Mesothelial cell of epicardium (in vitro differentiated cells): ENCODE results near the gene FGF14. TPM values are rescaled to one million over a fixed set of nuclear protein-coding genes. Genes with fewer than 3 reads are reported as not detected.

Experiments used
- DNase-seq, 2 experiments: peaks; one replicate each; pipeline ENCODE4 v3.0.0; 2021; ENCODE audit warnings: low spot score in 2 of 2; ENCODE audit not compliant: unreplicated experiment in 2 of 2
- H3K27ac Mint-ChIP-seq: 2 replicates; pipeline ENCODE4 v1.8.0; 2021; ENCODE audit warnings: mixed read lengths
- H3K27me3 Mint-ChIP-seq: 2 replicates; pipeline ENCODE4 v1.8.0; 2021; ENCODE audit warnings: low read depth, mixed read lengths
- H3K36me3 Mint-ChIP-seq: 2 replicates; pipeline ENCODE4 v1.8.0; 2021; ENCODE audit warnings: mixed read lengths
- H3K4me1 Mint-ChIP-seq: 2 replicates; pipeline ENCODE4 v1.8.0; 2021; ENCODE audit warnings: mixed read lengths
- H3K4me3 Mint-ChIP-seq: 2 replicates; pipeline ENCODE4 v1.8.0; 2021; ENCODE audit warnings: mild to moderate bottlenecking, moderate library complexity, mixed read lengths
- H3K9me3 Mint-ChIP-seq: 2 replicates; pipeline ENCODE4 v1.8.0; 2021; ENCODE audit warnings: mixed read lengths
- total RNA-seq: library from RNA; stranded (reverse); gene quantifications from 3 replicates; pipeline ENCODE4 v1.2.1, GENCODE V29; 2021
- TF ChIP-seq, protein P1 (sequence below): fragments of 200-600 bp; sonication (generic); IDR thresholded peaks from one replicate; pipeline ENCODE4 v1.5.0; 2021; ENCODE audit warnings: antibody characterized with exemption; ENCODE audit not compliant: unreplicated experiment

The FGF14 gene
- total RNA-seq, 1 donor from 2014 or later, result 0.02 TPM

DNA sequence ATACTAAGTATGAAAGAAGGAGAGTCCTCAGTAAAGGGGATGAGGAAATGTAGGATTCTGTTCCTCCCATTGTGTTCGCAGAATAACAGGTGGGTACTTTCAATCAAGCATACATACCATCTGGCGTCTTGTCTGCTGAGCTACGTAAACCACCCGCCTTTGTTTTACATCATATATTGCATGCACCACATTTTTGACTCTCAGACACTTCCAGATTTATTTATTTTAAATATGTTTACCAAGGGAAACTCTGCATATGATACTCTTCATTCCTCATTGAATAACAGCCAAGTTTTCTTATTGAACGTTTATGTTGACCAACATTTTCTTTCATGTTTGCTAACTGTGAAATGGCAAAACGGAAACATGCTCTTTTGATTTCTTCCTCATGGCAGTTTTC lies 174.1 kb downstream of the FGF14 start:
- Mint-ChIP-seq H3K4me1 (no peaks in the 10 kb centered on the region), H3K27me3 (peaks cover 26% of the 10 kb centered on the region), H3K4me3 (no peak overlapping the region), H3K9me3 (no peaks in the 10 kb centered on the region), H3K36me3 (no peaks in the 10 kb centered on the region), H3K27ac (no peak overlapping the region)
- TF ChIP-seq, protein P1, sequence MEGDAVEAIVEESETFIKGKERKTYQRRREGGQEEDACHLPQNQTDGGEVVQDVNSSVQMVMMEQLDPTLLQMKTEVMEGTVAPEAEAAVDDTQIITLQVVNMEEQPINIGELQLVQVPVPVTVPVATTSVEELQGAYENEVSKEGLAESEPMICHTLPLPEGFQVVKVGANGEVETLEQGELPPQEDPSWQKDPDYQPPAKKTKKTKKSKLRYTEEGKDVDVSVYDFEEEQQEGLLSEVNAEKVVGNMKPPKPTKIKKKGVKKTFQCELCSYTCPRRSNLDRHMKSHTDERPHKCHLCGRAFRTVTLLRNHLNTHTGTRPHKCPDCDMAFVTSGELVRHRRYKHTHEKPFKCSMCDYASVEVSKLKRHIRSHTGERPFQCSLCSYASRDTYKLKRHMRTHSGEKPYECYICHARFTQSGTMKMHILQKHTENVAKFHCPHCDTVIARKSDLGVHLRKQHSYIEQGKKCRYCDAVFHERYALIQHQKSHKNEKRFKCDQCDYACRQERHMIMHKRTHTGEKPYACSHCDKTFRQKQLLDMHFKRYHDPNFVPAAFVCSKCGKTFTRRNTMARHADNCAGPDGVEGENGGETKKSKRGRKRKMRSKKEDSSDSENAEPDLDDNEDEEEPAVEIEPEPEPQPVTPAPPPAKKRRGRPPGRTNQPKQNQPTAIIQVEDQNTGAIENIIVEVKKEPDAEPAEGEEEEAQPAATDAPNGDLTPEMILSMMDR, result no peak
- DNase-seq, result no peak

DNA sequence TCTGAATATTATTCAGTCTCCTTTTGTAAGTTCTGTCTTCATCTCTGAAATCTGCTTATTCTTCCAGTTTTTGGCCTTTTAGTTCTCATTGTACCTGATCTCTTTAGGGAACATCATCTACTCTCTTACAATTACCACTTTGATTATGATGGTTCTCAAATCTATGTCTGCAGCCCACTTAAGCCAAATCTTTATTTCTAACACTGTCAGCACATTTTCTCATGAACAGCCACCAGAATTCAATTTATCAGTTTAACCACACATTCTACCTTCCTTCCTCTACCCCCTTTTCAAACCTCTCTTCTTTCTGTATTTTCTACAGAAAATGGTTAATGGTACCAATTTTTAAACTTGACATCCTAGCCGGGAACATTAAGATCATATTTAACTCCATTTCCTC lies 175.3 kb downstream of the FGF14 start:
- H3K4me3 Mint-ChIP-seq, result no peak overlapping the region
- no peaks in the 10 kb centered on the region for H3K9me3 Mint-ChIP-seq
- peaks cover 29% of the 10 kb centered on the region for H3K27me3 Mint-ChIP-seq
- H3K36me3 Mint-ChIP-seq, result no peaks in the 10 kb centered on the region
- no peak for DNase-seq
- TF ChIP-seq, protein P1, result no peak
- H3K27ac Mint-ChIP-seq, result no peak overlapping the region
- H3K4me1 Mint-ChIP-seq, result no peaks in the 10 kb centered on the region

DNA sequence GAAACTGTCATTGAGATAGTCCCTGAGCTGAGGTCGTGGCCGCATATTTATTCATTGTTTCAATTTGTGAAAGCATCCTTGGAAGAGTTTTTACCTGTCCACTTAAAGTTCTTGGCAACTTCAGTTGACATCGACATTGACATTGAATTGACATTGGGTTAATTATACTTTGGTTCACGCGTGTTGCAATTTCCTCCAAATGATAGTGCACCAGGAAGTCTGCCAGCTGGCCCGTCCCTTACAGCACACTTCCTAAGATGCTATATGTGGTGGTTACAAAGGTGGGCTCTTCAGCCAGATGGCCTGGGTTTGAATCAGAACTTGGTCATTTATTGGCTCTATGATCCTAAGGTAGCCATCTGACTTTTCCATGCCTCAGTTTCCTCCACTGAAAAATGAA lies 176.0 kb downstream of the FGF14 start:
- TF ChIP-seq, protein P1, result no peak

DNA sequence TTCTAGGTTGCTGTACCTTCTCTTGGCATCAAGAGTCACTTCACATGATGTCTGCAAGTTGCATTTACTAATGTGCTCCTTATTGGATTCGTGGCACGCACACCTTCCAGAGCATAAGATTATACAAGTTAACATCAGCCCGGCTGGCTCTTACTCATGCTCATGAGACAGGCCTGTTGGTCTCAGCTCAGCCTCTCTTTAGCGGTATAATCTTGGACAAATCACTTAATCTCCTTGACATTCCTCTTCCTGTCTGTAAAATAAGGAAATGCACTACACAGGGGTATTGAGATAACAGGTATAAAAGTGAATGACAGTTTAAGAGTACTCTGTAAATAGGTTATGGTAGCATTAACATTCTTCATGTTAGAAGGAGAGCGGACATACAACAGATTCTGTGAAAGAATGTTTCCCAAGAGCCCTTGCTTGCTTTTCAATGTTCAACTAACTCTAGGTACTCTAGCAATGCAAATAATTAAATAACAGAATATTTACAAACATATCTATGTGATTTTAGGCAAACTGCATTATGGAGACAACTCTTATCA lies 181.1 kb downstream of the FGF14 start:
- Mint-ChIP-seq H3K4me3 (no peak overlapping the region), H3K27ac (no peak overlapping the region), H3K27me3 (peaks cover 28% of the 10 kb centered on the region), H3K9me3 (no peaks in the 10 kb centered on the region), H3K4me1 (no peaks in the 10 kb centered on the region), H3K36me3 (no peaks in the 10 kb centered on the region)
- TF ChIP-seq, protein P1, result no peak
- no peak for DNase-seq

More for the DNA sequence above, 176.0 kb downstream of the FGF14 start:
- H3K4me3 Mint-ChIP-seq, result no peak overlapping the region
- no peaks in the 10 kb centered on the region for H3K4me1 Mint-ChIP-seq
- H3K27ac Mint-ChIP-seq, result no peak overlapping the region
- H3K27me3 Mint-ChIP-seq, result peaks cover 29% of the 10 kb centered on the region
- no peaks in the 10 kb centered on the region for H3K9me3 Mint-ChIP-seq
- DNase-seq, result no peak
- H3K36me3 Mint-ChIP-seq, result no peaks in the 10 kb centered on the region

DNA sequence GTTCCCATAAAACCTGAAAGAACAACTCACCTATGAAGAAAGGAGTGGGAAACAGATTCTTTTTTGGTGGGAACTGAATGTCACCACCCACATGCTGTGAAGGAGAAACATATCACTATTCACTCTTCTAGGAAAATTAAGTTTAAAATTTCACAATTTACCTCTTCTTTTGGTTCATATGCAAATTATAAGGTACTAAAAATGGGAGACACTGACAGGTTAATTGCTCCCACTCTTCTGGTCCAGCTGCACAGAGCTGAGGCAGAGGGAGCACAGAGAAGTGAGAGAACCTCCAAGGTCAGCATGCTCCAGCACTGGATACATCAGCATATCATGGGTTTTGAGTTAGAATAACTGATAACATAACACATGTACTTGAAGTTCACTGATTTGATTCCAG lies 186.9 kb downstream of the FGF14 start:
- Mint-ChIP-seq H3K36me3 (no peaks in the 10 kb centered on the region), H3K9me3 (no peaks in the 10 kb centered on the region), H3K4me3 (no peak overlapping the region), H3K27me3 (peaks cover 47% of the 10 kb centered on the region), H3K27ac (no peak overlapping the region), H3K4me1 (no peaks in the 10 kb centered on the region)
- no peak for DNase-seq
- TF ChIP-seq, protein P1, result no peak

DNA sequence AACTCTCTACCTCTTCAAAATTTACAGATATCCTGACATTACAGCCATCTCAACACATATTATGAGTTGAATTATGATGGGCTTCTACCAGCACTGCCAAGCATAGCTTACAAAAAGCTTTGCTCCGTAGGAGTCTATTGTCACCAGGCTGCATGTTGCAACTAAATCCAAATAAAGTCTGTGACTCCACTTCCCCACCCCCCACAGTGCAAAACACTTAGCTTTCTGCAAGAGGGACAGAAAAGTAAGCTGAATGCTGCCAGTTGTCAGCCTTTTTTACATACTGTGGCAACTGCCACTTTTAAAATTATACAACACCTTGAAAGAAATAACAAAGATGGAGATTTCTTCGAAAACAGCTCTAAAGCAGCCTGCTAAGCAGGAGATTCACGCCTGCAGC lies 189.1 kb downstream of the FGF14 start:
- TF ChIP-seq, protein P1, result no peak
- Mint-ChIP-seq H3K27ac (no peak overlapping the region), H3K4me3 (no peak overlapping the region), H3K36me3 (no peaks in the 10 kb centered on the region), H3K4me1 (no peaks in the 10 kb centered on the region), H3K27me3 (peaks cover 51% of the 10 kb centered on the region), H3K9me3 (no peaks in the 10 kb centered on the region)
- DNase-seq, result no peak
